GM18519 (cell line): ENCODE data around the gene ORMDL2.

ENCODE experiments used
- ATAC-seq: cut with Tn5 transposase; IDR thresholded peaks from one replicate; pipeline ENCODE4 v1.9.1; 2021; ENCODE audit warnings: mild to moderate bottlenecking, moderate library complexity; ENCODE audit not compliant: unreplicated experiment, low FRiP score

ORMDL2 gene, protein sequence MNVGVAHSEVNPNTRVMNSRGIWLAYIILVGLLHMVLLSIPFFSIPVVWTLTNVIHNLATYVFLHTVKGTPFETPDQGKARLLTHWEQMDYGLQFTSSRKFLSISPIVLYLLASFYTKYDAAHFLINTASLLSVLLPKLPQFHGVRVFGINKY

DNA sequence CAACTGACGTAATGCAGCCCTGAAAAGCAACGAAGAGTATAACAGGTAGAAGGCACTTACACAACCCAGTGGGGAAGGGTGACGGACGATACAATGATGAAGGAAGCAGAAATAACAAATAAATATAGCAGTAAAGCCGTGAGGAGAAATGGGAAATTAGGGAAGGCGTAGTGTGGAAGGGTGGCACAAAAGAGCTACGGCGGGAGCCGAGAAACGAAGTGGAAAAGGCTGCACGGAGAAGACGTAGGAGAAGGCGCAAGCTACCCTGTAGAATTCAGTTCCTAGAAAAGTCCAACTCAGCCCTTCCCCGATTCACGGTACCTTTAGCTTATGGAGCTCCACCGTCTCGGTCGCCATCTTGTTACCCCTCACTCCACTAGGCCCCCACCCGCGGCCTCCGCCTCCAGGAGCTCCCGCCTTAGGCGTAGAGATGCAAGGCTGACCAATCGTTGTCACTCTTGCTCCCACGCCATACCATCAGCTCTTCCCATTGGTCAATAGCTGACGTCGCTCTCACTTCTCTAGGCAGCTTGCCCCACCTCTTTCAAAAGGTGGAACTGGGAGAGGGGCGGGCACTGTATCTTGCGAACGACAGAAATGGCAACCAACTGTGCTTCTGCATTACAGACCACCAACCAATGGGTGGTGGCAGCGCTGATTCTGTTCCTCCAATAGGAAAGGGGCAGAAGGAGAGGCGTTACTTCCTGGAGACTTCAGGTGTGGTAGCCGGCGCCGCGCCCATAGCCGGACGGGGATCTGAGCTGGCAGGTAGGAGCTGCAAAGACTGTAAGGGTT lies at the start of gene ORMDL2, which contains the start of gene SARNP:
ORMDL2 (plus strand) TSS at position 697 of the 795 bp plus-strand sequence. CDS start 959 bp downstream, outside the sequence.
SARNP (minus strand) TSS at position 380 of the 795 bp plus-strand sequence; CDS start at position 357, 23 bp downstream.
- ATAC-seq = peak; percentile 96

GRCh38 chr12:55771736-55772135 lies 46.1 kb upstream of the ORMDL2 start:
- no peak for ATAC-seq

- no peak for ATAC-seq
These were observed 40.0 kb upstream of the ORMDL2 start for GRCh38 chr12:55777856-55778255.

DNA sequence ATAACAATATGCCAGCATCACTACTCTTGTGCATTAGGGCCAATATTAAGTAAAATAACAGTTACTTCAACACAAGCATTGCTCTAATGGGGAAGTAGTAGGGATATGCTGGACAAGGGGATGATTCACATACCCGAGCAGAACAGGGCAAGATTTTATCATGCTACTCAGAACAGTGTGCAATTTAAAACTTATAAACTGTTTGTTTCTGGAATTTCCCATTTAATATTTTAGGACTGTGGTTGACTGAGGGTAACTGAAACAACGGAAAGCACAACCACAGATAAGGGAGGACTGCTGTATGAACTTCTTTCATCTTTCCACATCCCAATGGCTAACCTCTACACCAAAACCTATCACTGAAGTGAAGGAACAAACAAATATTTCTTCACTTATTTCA lies 37.2 kb upstream of the ORMDL2 start:
- ATAC-seq = no peak

- ATAC-seq = no peak
These were observed 29.3 kb upstream of the ORMDL2 start for GRCh38 chr12:55788546-55788945.

DNA sequence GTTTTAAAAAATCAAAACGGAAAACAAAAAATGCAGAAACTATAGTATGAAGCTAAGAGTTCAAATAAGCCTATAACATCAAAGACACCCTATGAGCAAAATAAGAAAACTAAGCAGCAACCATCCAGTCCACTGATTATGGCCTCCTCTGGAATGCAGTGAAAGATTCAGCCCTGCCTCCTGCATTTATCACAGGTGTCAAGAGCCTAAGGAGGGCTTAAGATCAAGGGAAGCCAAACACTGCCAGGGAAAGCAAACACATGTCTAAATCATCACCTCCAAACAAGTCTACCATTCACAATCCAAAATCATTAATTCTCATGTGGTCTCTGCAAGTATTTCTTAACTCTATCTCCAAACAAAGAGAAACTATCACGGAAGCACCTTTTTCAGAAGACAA lies 28.7 kb upstream of the ORMDL2 start:
- ATAC-seq = no peak

GRCh38 chr12:55789893-55790292 lies 27.9 kb upstream of the ORMDL2 start:
- ATAC-seq = no peak

DNA sequence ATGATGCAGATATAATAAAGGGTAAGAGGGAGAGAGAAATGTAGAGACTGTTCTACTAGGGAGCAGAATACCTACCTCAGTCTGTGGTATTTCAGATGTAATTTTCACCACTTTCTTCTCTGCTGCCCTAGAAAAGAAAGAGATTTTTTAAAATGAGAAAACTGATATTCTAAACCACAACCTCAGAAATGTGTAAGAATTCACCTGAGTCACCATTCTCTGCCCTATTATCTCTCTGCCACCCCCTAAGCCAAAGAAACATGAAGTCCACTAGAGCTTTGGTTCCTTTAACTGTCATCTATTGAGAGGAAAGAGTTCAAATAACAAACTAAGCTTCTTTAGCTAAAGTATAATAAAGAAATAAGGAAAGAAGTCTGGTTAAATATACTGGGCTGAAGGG lies 21.9 kb upstream of the ORMDL2 start:
- no peak for ATAC-seq

GRCh38 chr12:55797068-55797467 lies 20.8 kb upstream of the ORMDL2 start:
- ATAC-seq = no peak

DNA sequence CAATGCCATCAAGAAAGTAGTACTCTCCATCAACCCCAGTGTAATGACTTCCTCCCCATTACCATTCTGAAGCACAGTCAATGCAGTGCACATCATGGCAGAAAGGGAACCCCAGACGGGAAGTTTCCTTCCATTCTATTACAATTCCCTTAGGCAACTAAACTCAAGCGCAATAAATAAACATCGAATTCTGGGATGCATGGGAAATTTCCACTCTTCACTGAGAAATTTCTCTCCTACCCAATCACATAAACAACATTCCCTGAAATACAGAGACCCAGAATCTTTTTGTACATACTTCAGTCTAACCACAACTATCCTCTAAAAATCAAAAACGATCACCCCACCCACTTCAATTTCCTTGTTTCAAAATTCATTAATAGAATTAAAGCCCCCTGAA lies 20.3 kb upstream of the ORMDL2 start:
- no peak for ATAC-seq

DNA sequence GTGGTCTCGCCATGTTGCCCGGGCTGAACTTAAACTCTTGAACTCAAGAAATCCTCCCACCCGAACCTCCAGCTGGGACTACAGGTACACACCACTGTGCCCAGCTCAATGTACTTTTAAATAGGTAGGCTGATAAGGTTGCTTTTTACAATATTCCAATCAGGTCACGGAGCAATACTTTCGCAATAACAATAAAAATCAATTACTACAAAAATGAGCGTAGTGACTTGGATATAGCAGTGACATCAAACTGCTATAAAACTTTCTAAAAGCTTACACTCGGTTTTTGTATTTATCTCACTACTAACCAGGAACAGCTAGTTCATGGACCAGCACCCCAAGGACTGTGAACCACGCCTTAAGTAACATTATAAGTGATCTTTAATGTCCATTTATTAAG lies 10.9 kb upstream of the ORMDL2 start:
- ATAC-seq = no peak

GRCh38 chr12:55809274-55809673 lies 8.6 kb upstream of the ORMDL2 start:
- ATAC-seq = no peak

GRCh38 chr12:55812088-55812487 lies 5.8 kb upstream of the ORMDL2 start:
- no peak for ATAC-seq

GRCh38 chr12:55814257-55814656 lies 3.6 kb upstream of the ORMDL2 start:
- ATAC-seq = no peak

DNA sequence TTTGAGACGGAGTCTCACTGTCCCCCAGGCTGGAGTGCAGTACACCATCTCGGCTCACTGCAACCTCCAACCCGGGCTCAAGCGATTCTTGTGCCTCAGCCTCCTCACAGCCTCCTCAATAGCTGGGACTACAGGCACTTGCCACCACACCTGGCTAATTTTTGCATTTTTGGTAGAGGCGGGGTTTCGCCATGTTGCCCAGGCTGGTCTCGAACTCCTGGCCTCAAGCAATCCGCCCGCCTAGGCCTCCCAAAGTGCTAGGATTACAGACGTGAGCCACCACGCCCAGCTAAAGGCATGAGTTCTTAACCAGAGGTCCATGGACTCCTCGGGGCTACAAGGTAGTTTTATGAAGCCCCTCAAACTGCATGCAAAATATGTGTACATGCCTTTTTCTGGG lies 2.4 kb upstream of the ORMDL2 start:
- no peak for ATAC-seq

- ATAC-seq = no peak
These were observed 928 bp upstream of the ORMDL2 start for GRCh38 chr12:55816881-55817344.

DNA sequence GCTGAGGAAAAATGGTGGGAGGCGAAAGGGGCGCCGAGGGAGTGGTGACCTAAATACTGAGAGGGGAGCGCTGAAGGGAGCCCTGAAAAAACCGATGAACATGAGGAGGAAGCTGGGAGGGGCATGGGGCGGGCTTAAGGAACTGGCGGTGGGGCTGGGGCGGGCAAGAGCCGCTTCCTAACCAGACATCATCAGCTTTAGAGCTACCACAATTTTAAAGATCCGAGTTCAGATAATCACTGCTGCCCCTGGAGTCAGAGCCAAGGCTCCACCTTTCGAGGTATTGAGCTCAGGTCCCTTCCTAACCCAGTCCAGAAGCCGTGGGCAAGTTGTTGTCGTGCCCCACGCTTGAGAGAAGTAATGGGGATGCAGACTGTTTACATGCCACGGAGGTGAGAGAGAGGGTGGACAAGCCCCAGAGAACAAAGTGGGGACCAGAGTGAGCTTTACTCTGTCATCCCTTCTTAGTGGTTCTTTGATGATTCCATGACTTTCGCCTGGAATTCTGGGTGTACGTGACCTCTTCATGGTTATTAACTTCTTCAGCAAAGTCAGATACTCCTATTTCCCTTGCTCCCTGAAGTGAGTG lies 393 bp downstream of the ORMDL2 start:
- ATAC-seq = no peak

DNA sequence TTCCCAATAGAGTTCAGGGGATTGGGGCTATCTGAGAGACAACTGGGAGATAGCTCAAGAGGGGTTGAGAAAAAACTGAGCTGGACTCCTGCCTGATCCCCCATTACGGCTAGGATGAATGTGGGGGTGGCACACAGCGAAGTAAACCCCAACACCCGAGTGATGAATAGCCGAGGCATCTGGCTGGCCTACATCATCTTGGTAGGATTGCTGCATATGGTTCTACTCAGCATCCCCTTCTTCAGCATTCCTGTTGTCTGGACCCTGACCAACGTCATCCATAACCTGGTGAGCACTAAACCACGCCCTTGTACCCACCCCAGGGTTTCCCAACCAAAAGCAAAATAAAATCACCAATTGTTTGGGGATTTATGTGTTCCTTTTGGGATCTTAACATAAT lies 1.0 kb downstream of the ORMDL2 start:
- ATAC-seq = no peak

DNA sequence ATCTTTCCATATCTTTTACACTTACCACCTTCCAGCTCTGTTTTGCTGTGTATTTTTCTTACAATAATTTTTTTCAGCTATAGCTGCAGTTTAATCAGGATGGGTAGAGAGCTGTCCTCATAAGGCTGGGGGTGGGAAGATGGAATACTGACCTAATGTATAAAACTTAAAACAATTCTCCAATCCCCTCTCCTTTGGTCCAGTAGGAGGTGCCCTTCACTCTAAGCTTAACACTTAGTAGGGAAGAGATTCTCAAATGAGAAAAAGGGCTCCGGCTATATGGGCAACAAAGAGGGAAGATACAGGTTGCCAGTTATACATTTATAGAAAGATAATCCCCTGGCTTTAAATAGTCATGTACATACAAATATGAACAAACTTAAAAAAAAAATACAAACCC lies 2.8 kb downstream of the ORMDL2 start:
- ATAC-seq = no peak

DNA sequence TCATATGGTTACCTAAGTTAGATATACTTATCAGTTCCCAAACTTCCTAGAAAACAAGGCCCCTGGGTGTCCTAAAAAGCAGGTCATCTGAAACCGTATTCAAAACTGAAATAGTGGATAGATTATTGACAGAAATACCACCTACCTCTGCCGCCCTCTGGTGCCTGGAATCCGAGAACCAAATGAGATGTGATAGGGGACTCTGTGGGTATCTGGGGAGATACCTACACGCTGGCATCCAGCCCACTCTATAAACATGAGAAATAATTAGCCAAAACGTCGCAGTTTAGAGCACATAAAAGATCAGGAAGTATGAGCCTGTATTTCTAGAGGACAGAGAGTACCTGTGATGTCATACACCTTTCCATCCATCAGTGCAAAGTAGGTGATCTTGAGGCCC lies 4.4 kb downstream of the ORMDL2 start:
- ATAC-seq = no peak

DNA sequence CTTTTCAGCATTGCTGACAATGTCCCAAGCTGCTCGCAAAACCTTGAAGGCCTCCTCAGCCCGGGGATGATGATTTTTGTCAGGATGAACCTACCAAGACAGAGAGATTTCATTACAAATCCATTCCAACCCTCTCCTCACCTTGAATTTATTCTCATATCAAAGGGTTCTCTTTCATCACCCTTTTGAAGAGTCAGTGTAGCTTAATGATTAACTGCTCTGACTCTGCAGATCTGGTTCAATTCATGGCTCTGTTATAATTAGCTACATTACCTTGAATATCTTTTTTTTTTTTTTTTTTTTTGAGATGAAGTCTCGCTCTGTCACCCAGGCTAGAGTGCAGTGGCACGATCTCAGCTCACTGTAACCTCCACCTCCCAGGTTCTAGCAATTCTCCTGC lies 5.6 kb downstream of the ORMDL2 start:
- no peak for ATAC-seq

GRCh38 chr12:55824726-55825125 lies 6.9 kb downstream of the ORMDL2 start:
- ATAC-seq = no peak
